Measurements from ENCODE around the gene PCYT1A.

- no peak for TF ChIP-seq CTCF (IDR thresholded peaks at IDR 0.05)
- TF ChIP-seq EZH2 (IDR thresholded peaks at IDR 0.05; ENCODE audit: borderline replicate concordance, insufficient read depth, low read depth, low read length, poor library complexity, severe bottlenecking), result no peak
Observed at GRCh38 chr3:196198081-196198675, 89.3 kb downstream of the PCYT1A start.

Measured in B cell (primary cell).